ENCODE results near the gene NFIB. TPM values are rescaled to one million over a fixed set of nuclear protein-coding genes. Genes with fewer than 3 reads are reported as not detected.

The NFIB gene
- total RNA-seq, 4 donors from 2014 or later, result 85.3 to 173 (median 115) TPM

GRCh38 chr9:14301583-14302021, 12.3 kb downstream of the NFIB start:
- TF ChIP-seq POLR2A (IDR thresholded peaks at IDR 0.05), result no peak
- Histone ChIP-seq H3K4me1 (no peaks in the 10 kb centered on the region), H3K27me3 (no peaks in the 10 kb centered on the region), H3K4me3 (no peak overlapping the region), H3K9me3 (no peaks in the 10 kb centered on the region), H3K27ac (no peak overlapping the region), H3K36me3 (no peaks in the 10 kb centered on the region)
- no peak for DNase-seq
- intact Hi-C loops (cut with DNase I; ENCODE audit: low total_unique reads), result no loop called here

GRCh38 chr9:14301006-14301405, 12.9 kb downstream of the NFIB start:
- H3K36me3 ChIP-seq, result no peaks in the 10 kb centered on the region
- H3K4me3 ChIP-seq, result no peak overlapping the region
- no peaks in the 10 kb centered on the region for H3K9me3 ChIP-seq
- no peaks in the 10 kb centered on the region for H3K4me1 ChIP-seq
- DNase-seq, result no peak
- intact Hi-C loops (cut with DNase I; ENCODE audit: low total_unique reads), result no loop called here
- no peak for TF ChIP-seq CTCF (IDR thresholded peaks at IDR 0.05)
- no peak for TF ChIP-seq POLR2A (IDR thresholded peaks at IDR 0.05)
- no peak overlapping the region for H3K27ac ChIP-seq
- H3K27me3 ChIP-seq, result no peaks in the 10 kb centered on the region

- TF ChIP-seq CTCF (IDR thresholded peaks at IDR 0.05) (no peak), POLR2A (IDR thresholded peaks at IDR 0.05) (no peak)
- intact Hi-C loops (cut with DNase I; ENCODE audit: low total_unique reads), result no loop called here
- H3K27me3 ChIP-seq, result no peaks in the 10 kb centered on the region
- no peak overlapping the region for H3K27ac ChIP-seq
- no peaks in the 10 kb centered on the region for H3K36me3 ChIP-seq
- no peak for DNase-seq
- H3K9me3 ChIP-seq, result no peaks in the 10 kb centered on the region
- H3K4me1 ChIP-seq, result no peaks in the 10 kb centered on the region
- no peak overlapping the region for H3K4me3 ChIP-seq
These were observed 13.4 kb downstream of the NFIB start for GRCh38 chr9:14300588-14300987.

GRCh38 chr9:14300040-14300439, 13.9 kb downstream of the NFIB start:
- no peaks in the 10 kb centered on the region for H3K9me3 ChIP-seq
- no peaks in the 10 kb centered on the region for H3K36me3 ChIP-seq
- DNase-seq, result no peak
- H3K4me1 ChIP-seq, result no peaks in the 10 kb centered on the region
- no peaks in the 10 kb centered on the region for H3K27me3 ChIP-seq
- H3K4me3 ChIP-seq, result no peak overlapping the region
- TF ChIP-seq POLR2A (IDR thresholded peaks at IDR 0.05) (no peak), CTCF (IDR thresholded peaks at IDR 0.05) (no peak)
- intact Hi-C loops (cut with DNase I; ENCODE audit: low total_unique reads), result no loop called here
- no peak overlapping the region for H3K27ac ChIP-seq

- intact Hi-C loops (cut with DNase I; ENCODE audit: low total_unique reads), result no loop called here
- TF ChIP-seq CTCF (IDR thresholded peaks at IDR 0.05) (no peak), POLR2A (IDR thresholded peaks at IDR 0.05) (no peak)
- no peak overlapping the region for H3K4me3 ChIP-seq
- H3K36me3 ChIP-seq, result no peaks in the 10 kb centered on the region
- no peak overlapping the region for H3K27ac ChIP-seq
- no peak for DNase-seq
- H3K9me3 ChIP-seq, result no peaks in the 10 kb centered on the region
- H3K27me3 ChIP-seq, result no peaks in the 10 kb centered on the region
- no peaks in the 10 kb centered on the region for H3K4me1 ChIP-seq
These were observed 15.3 kb downstream of the NFIB start for GRCh38 chr9:14298601-14299022.

- Histone ChIP-seq H3K4me3 (no peak overlapping the region), H3K4me1 (no peaks in the 10 kb centered on the region), H3K9me3 (no peaks in the 10 kb centered on the region), H3K36me3 (no peaks in the 10 kb centered on the region), H3K27ac (no peak overlapping the region), H3K27me3 (no peaks in the 10 kb centered on the region)
- DNase-seq, result no peak
- TF ChIP-seq CTCF (IDR thresholded peaks at IDR 0.05) (no peak), POLR2A (IDR thresholded peaks at IDR 0.05) (no peak)
- intact Hi-C loops (cut with DNase I; ENCODE audit: low total_unique reads), result no loop called here
These were observed 17.3 kb downstream of the NFIB start for GRCh38 chr9:14296495-14297113.

Measured in uterus (tissue), 4 donors.